ENCODE measurements around the gene NPAS3.

GRCh38 chr14:33449268-33449667 lies 510.6 kb downstream of the NPAS3 start:
- no peak for TF ChIP-seq POLR2A (IDR thresholded peaks at IDR 0.05)
- no peak for TF ChIP-seq CTCF (IDR thresholded peaks at IDR 0.05)
